Lung microvascular endothelial cell (primary cell): Measurements from ENCODE around the gene PLXNB3. TPM values are rescaled to one million over a fixed set of nuclear protein-coding genes. Genes with fewer than 3 reads are reported as not detected.

Experiments used
- DNase-seq, 2 donors: peaks; one replicate each; pipeline versions ENCODE4 v3.0.0 to v3.0.0-alpha.2; 2010; ENCODE audit warnings: low read depth in 2 of 2
- total RNA-seq: library from RNA; depleted of rRNA; stranded (reverse); fragments of >200 nt; gene quantifications from 2 replicates; pipeline ENCODE4 v1.2.1, GENCODE V29; 2014

PLXNB3 gene
- total RNA-seq, 1 donor from 2014 or later: 4.4 TPM

DNA sequence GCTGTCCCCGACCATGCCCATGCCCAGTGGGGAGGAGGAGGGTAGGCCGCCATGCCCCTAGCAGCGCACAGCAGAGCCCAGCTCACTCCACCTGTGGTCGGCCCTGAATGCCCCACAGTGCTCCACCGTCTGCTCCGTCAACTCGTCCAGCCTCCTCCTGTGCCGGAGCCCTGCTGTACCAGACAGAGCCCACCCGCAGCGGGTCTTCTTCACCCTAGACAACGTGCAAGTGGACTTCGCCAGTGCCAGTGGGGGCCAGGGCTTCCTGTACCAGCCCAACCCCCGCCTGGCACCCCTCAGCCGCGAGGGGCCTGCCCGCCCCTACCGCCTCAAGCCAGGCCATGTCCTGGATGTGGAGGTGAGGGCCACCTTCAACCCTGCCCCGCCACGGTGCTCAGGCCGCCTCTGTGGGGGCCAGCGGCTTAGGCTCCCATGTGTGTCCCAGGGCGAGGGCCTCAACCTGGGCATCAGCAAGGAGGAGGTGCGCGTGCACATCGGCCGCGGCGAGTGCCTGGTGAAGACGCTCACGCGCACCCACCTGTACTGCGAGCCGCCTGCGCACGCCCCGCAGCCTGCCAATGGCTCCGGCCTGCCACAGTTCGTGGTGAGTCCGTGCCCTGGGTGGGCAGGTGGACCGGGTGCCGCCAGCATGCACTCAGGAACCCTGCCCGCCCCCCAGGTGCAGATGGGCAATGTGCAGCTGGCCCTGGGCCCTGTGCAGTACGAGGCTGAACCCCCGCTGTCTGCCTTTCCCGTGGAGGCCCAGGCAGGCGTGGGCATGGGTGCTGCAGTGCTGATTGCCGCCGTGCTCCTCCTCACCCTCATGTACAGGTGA, 9.9 kb downstream of the PLXNB3 start:
- DNase-seq: no peak

DNA sequence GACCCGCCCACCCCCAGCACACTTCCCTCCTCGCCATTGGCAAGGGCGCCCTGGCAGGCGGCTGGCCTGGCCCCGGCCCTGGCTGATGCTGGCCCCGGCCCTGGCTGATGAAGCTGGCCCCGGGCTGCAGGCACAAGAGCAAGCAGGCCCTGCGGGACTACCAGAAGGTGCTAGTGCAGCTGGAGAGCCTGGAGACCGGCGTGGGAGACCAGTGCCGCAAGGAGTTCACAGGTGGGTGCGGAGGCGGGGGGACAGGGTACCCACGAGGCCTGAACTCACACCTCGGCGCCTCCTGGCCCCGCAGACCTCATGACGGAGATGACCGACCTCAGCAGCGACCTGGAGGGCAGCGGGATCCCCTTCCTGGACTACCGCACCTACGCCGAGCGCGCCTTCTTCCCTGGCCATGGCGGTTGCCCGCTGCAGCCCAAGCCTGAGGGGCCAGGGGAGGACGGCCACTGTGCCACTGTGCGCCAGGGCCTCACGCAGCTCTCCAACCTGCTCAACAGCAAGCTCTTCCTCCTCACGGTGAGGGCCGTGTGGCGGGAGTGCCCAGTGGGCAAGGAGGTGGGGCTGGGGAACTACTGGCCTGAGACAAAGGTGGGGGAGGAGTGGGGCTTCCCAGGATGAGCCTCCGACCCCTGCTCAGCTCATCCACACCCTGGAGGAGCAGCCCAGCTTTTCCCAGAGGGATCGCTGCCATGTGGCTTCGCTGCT, 10.7 kb downstream of the PLXNB3 start:
- DNase-seq: no peak

GRCh38 chrX:153775293-153776119, 11.5 kb downstream of the PLXNB3 start:
- DNase-seq: no peak

DNA sequence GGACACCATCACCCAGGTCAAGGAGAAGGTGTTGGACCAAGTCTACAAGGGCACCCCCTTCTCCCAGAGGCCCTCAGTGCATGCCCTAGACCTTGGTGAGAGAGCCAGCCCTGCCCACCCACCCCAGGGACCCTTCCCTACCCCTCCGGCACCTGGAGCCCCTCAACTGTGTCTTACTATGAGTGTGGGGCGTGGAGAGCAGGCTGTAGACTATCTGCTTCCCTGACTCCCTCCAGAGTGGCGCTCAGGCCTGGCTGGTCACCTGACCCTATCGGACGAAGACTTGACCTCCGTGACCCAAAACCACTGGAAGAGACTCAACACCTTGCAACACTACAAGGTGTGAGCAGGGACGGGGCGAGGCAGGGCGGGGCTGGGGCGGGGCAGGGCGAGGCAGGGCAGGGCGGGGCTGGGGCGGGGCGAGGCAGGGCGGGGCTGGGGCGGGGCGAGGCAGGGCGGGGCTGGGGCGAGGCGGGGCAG, 12.1 kb downstream of the PLXNB3 start:
- DNase-seq: no peak

DNA sequence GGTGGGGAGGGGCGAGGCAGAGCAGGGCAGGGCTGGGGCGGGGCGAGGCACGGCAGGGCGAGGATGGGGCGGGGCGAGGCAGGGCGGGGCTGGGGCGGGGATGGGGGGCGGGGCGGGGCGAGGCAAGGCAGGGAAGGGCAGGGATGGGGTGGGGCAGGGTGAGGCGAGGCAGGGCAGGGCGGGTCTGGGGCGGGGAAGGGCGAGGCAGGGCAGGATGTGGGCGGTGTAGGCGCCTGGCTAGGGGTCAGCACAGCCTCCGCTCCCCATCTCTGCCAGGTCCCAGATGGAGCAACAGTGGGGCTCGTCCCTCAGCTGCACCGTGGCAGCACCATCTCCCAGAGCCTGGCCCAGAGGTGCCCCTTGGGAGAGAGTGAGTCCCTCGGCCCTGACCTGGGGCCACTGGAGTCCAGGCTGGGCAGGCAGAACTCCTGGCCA, 12.6 kb downstream of the PLXNB3 start:
- no peak for DNase-seq

DNA sequence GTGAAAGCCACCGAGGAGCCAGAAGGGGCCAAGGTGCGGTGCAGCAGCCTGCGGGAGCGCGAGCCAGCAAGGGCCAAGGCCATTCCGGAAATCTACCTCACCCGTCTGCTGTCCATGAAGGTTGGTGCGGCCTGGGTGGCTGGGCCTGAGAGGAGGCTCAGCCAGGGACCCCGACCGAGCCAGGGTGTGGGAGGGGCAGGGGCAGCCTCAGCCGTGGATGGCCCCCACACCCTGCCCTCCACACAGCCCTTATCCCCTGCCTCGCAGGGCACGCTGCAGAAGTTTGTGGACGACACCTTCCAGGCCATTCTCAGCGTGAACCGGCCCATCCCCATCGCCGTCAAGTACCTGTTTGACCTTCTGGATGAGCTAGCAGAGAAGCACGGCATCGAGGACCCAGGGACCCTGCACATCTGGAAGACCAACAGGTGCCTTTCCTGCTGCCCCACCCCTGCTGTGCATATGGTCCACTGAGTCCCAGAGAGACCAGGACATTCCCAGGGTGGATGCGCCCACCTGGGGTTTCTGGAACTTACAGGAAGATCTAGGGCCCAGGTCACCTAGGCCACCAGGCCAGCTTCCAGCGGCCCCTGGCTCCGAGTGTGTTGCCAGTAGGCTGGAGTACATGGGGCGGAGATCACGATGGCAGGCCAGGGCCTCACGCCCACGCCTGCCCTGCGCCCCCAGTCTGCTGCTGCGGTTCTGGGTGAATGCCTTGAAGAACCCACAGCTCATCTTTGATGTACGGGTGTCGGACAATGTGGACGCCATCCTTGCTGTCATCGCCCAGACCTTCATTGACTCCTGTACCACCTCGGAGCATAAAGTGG, 13.4 kb downstream of the PLXNB3 start:
- DNase-seq: no peak

DNA sequence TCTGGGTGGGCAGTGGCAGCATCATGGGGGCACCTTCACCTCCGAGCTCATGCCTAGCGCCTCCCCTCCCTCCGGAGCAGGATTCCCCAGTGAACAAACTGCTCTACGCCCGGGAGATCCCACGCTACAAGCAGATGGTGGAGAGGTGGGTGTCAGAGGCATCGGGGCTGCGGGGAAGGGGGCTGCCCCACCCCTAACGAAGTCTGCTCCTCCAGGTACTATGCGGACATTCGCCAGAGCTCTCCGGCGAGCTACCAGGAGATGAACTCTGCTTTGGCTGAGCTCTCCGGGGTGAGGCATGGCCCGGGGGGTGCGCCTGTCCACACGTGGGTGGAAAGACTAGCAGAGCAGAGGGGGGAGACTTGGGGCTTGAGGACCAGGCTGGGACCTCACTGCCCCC, 14.1 kb downstream of the PLXNB3 start:
- DNase-seq: no peak

DNA sequence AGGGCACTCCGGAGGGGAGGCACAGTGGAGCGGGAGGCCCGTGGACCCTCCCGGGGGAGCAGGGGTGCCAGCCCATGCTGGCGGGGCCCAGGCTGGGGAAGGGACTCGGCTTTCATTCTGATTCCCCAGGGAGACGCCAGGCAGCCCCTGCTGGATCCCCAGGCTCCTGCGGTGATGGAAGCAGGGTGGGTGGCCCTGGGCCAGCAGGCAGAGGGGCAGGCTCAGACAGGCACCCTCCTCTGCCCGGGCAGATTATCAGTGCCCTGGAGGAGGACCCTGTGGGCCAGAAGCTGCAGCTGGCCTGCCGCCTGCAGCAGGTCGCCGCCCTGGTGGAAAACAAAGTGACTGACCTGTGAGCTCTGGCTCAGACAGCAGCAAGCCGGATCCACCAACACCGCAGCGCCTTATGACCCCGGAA, 14.6 kb downstream of the PLXNB3 start:
- no peak for DNase-seq

DNA sequence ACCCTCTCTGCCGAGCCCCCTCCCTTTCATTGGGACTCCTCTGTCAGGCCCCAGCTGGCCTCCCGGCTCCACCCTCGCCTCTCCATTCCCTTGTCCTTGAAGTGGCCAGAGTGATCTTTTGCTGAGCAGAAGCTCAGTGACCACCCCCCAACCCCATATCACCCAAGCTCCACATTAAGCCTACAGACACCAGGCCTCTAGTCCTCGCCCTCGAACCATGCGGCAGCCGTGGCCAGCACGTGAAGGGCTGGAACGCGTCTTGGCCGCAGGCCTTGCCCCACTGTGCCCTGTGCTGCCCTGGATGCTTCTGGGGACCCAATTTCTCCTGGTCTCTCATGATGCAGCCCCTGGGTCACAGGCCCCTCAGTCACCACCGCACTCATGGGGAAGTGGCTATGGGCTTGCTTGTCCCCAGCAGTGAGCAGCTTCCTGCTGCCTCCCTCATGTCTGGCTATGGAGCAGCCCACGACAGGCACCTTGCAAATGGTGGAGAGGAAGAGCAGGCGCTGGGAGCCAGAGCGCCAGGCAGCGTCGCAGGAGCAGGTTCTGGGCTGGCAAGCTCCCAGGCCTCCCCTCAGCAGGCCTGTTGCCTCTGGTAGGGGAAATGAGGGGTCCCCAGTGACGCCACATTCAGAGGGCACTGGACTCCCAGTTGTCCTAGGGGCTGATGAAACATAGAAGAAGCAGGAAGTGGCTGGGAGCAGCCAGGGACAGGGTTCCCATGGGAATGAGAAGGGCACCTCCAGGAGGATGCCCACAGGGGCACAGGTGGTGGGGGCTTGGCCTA, 16.0 kb downstream of the PLXNB3 start:
- DNase-seq: peak in 1 of 2 donors; percentile 13

DNA sequence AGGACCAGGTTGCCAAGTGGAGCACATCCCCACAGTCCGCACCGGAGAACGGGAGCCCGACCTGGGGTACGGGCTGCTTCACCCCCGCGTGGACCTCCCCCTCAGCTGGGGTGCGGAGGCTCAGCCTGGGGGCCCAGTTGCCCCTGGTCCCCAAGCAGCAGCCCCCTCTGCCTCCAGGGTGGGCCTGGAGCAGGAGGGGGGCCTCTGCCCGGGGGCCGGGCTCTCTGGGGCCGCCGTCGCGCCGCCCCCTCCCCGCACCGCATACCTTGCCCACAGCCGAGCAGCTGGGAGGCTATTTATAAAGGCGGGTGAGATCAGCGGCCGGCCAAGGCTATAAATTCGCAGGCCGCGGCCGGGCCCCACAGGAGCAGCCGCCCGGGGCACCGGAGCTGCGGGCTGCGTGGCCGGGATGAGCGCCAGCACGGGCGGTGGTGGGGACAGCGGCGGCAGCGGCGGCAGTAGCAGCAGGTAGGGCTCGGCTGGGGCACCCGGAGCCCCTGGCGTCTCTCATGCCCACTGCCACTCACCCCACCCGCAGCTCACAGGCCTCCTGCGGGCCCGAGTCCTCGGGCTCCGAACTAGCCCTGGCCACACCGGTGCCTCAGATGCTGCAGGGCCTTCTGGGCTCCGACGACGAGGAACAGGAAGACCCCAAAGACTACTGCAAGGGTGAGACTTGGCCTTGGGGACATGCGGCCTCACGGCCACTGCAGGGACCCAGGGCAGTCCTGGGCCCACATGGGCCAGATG, 16.8 kb downstream of the PLXNB3 start, which contains the start of gene SRPK3:
Gene SRPK3, plus strand, starts transcription at position 364 of the 750 bp plus-strand sequence. Its CDS starts 46 bp downstream, at position 410.
- DNase-seq: no peak

DNA sequence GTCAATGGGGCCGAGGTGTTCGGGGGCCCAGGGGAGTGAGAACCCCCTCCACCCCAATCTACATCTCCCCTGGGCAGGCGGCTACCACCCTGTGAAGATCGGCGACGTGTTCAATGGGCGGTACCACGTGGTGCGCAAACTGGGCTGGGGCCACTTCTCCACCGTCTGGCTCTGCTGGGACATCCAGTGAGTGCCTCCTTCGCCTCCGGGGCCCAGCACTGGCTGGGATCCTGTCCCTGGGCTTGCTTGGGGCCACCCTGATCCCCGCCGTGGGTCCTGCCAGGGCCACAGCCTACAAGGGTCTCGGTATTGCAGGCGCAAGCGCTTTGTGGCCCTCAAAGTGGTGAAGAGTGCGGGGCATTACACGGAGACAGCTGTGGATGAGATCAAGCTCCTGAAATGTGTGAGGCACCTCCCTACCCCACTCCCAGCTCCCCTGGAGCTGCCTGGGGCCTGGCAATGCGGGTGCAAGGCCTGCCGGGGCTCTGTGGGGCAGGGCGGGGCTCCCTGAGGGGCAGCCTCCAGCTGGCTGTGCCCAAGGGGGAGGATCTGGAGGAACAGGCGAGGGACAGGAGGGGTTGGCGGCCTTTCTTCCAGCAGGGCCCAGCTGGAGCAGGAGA, 17.5 kb downstream of the PLXNB3 start:
- no peak for DNase-seq

GRCh38 chrX:153782313-153782712, 18.3 kb downstream of the PLXNB3 start:
- DNase-seq: peak in 1 of 2 donors; percentile 23

- no peak for DNase-seq
These were observed 18.8 kb downstream of the PLXNB3 start for GRCh38 chrX:153782871-153783270.

GRCh38 chrX:153783378-153784013, 19.4 kb downstream of the PLXNB3 start:
- peak in 1 of 2 donors; percentile 19 for DNase-seq

GRCh38 chrX:153784325-153784967, 20.4 kb downstream of the PLXNB3 start:
- DNase-seq: no peak

DNA sequence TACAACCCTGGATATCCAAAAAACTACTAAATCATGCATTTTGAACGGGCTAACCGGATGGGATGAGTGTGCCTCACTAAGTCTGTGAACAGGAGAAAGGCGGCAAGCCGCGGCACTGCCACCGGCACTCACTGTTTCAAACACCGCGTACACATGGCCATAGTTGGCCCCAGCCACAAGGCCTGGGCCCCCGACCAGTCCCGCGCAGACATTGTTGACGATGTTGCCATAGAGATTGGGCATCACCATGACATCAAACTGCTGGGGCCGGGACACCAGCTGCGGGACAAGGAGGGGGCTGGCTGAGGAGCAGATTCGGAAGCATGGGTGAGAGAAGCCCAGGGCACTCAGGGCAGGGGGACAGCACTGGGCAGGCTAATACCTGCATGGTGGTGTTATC, 22.6 kb downstream of the PLXNB3 start:
- no peak for DNase-seq

GRCh38 chrX:153789654-153790053, 25.6 kb downstream of the PLXNB3 start:
- no peak for DNase-seq
